GM19099 (cell line): ENCODE measurements around the gene HNRNPA1.
A peak's percentile ranks its signal among the peaks of the same experiment; 100 is the strongest.

Experiments
- POLR2A ChIP-seq: IDR thresholded peaks from 3 replicates; pipeline ENCODE4 v1.6.1; 2011; ENCODE audit warnings: low read depth; ENCODE audit not compliant: insufficient read length; ENCODE audit errors: extremely low read depth

Gene HNRNPA1

GRCh38 chr12:54262403-54262925 lies 18.1 kb upstream of the HNRNPA1 start:
- TF ChIP-seq POLR2A: no peak

- TF ChIP-seq POLR2A: no peak
Measured at GRCh38 chr12:54265364-54265812, 15.1 kb upstream of the HNRNPA1 start.

- no peak for TF ChIP-seq POLR2A
Measured at GRCh38 chr12:54266852-54267251, 13.7 kb upstream of the HNRNPA1 start.

GRCh38 chr12:54270345-54270744 lies 10.2 kb upstream of the HNRNPA1 start:
- TF ChIP-seq POLR2A: no peak

GRCh38 chr12:54272214-54272613 lies 8.3 kb upstream of the HNRNPA1 start:
- no peak for TF ChIP-seq POLR2A

GRCh38 chr12:54273981-54274380 lies 6.5 kb upstream of the HNRNPA1 start:
- no peak for TF ChIP-seq POLR2A

- no peak for TF ChIP-seq POLR2A
Measured at GRCh38 chr12:54276368-54276767, 4.2 kb upstream of the HNRNPA1 start.

- TF ChIP-seq POLR2A: no peak
Measured at GRCh38 chr12:54277823-54278276, 2.7 kb upstream of the HNRNPA1 start.

- no peak for TF ChIP-seq POLR2A
Measured at GRCh38 chr12:54279227-54279631, 1.3 kb upstream of the HNRNPA1 start.

GRCh38 chr12:54279632-54280467 lies 676 bp upstream of the HNRNPA1 start, which contains the start of gene CBX5:
TSS of gene CBX5 (minus strand) at chr12:54280122. CDS start at chr12:54257650, 22,472 bp downstream.
- TF ChIP-seq POLR2A: peak; percentile 79

- TF ChIP-seq POLR2A: no peak
Measured at GRCh38 chr12:54282949-54283593, 2.5 kb downstream of the HNRNPA1 start.

- TF ChIP-seq POLR2A: no peak
Measured at GRCh38 chr12:54285150-54286041, 4.9 kb downstream of the HNRNPA1 start.

GRCh38 chr12:54286042-54287030 lies 5.8 kb downstream of the HNRNPA1 start:
- TF ChIP-seq POLR2A: peak; percentile 60
